Mesothelial cell of epicardium (in vitro differentiated cells): ENCODE data around the gene BBS1. TPM values are rescaled to one million over a fixed set of nuclear protein-coding genes. Genes with fewer than 3 reads are reported as not detected.

Experiments
- DNase-seq, 2 experiments: peaks; one replicate each; pipeline ENCODE4 v3.0.0; 2021; ENCODE audit warnings: low spot score in 2 of 2; ENCODE audit not compliant: unreplicated experiment in 2 of 2
- H3K27ac Mint-ChIP-seq: 2 replicates; pipeline ENCODE4 v1.8.0; 2021; ENCODE audit warnings: mixed read lengths
- H3K27me3 Mint-ChIP-seq: 2 replicates; pipeline ENCODE4 v1.8.0; 2021; ENCODE audit warnings: low read depth, mixed read lengths
- H3K36me3 Mint-ChIP-seq: 2 replicates; pipeline ENCODE4 v1.8.0; 2021; ENCODE audit warnings: mixed read lengths
- H3K4me1 Mint-ChIP-seq: 2 replicates; pipeline ENCODE4 v1.8.0; 2021; ENCODE audit warnings: mixed read lengths
- H3K4me3 Mint-ChIP-seq: 2 replicates; pipeline ENCODE4 v1.8.0; 2021; ENCODE audit warnings: mild to moderate bottlenecking, moderate library complexity, mixed read lengths
- H3K9me3 Mint-ChIP-seq: 2 replicates; pipeline ENCODE4 v1.8.0; 2021; ENCODE audit warnings: mixed read lengths
- total RNA-seq: library from RNA; stranded (reverse); gene quantifications from 3 replicates; pipeline ENCODE4 v1.2.1, GENCODE V29; 2021
- TF ChIP-seq, protein P1 (sequence below): fragments of 200-600 bp; sonication (generic); IDR thresholded peaks from one replicate; pipeline ENCODE4 v1.5.0; 2021; ENCODE audit warnings: antibody characterized with exemption; ENCODE audit not compliant: unreplicated experiment

BBS1 gene
- total RNA-seq, 1 donor from 2014 or later = 61.5 TPM

DNA sequence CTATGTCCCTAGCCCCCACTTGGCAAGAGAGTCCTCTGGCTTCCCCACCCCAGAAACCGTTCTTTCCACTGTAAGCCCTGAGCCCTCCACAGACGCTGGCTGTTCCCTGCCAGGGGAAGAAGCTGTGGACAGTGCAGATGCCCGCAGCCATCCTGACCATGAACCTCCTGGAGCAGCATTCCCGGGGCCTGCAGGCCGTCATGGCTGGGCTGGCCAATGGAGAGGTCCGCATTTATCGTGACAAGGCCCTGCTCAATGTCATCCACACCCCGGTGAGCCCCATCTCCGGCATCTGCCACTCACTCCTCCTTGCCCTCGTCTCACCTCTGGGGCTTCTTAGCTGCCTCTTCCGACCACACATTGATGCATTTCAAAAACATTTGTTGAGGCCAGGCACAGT lies 13.2 kb downstream of the BBS1 start:
- Mint-ChIP-seq H3K36me3 (peaks cover 34% of the 10 kb centered on the region), H3K4me3 (no peak overlapping the region), H3K27me3 (no peaks in the 10 kb centered on the region), H3K4me1 (no peaks in the 10 kb centered on the region), H3K27ac (no peak overlapping the region), H3K9me3 (no peaks in the 10 kb centered on the region)
- no peak for DNase-seq
- TF ChIP-seq, protein P1, sequence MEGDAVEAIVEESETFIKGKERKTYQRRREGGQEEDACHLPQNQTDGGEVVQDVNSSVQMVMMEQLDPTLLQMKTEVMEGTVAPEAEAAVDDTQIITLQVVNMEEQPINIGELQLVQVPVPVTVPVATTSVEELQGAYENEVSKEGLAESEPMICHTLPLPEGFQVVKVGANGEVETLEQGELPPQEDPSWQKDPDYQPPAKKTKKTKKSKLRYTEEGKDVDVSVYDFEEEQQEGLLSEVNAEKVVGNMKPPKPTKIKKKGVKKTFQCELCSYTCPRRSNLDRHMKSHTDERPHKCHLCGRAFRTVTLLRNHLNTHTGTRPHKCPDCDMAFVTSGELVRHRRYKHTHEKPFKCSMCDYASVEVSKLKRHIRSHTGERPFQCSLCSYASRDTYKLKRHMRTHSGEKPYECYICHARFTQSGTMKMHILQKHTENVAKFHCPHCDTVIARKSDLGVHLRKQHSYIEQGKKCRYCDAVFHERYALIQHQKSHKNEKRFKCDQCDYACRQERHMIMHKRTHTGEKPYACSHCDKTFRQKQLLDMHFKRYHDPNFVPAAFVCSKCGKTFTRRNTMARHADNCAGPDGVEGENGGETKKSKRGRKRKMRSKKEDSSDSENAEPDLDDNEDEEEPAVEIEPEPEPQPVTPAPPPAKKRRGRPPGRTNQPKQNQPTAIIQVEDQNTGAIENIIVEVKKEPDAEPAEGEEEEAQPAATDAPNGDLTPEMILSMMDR = no peak

DNA sequence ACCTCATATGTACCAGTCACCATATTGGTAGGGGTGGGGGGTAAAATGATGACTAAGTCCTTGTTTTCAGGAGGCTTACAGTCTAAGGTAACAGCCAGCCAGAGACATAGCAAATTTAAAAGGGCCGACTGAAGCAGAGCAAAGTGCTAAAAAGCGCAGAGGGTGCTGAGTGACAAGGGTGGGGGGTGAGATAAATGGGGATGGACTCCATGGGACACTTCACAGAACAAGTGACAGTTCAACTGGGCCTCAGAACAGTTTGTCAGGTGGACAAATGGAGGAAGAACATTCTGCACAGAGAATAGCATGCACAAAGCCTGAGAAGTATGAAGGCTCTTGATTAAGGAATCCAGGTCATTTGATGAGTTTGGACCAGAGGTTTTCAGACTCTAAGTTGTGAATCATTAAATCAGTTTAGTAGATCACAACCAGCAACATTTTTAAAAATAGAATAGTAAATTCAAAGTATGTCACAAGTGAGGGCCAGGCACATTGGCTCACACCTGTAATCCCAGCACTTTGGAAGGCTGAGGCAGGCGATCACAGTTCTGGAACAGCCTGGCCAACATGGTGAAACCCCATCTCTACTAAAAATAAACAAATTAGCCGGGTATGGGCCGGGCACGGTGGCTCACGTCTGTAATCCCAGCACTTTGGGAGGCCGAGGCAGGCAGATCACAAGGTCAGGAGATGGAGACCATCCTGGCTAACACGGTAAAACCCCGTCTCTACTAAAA lies 14.0 kb downstream of the BBS1 start:
- Mint-ChIP-seq H3K4me3 (no peak overlapping the region), H3K4me1 (no peaks in the 10 kb centered on the region), H3K36me3 (peaks cover 31% of the 10 kb centered on the region), H3K27ac (no peak overlapping the region), H3K27me3 (no peaks in the 10 kb centered on the region), H3K9me3 (no peaks in the 10 kb centered on the region)
- DNase-seq = no peak
- TF ChIP-seq, protein P1 = no peak

DNA sequence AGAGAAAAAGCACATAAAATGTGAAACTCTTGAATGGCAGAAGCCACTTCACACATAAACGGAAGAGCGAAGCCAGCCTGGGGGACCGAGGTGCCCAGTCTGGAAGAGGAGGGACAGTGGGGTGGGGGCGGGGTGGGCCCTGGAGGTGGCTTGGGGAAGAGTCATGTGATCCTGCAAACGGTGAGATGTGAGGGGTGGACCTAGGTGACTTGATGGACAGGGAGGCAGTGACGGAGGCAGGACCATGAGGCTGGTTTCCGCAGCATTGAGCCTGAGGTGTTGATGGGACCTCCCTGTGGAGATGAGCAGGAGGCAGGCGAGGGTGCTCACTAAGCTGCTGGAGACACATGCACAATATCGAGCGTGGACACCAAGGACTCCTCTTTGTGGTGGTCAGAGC lies 18.6 kb downstream of the BBS1 start:
- Mint-ChIP-seq H3K27ac (no peak overlapping the region), H3K4me1 (no peaks in the 10 kb centered on the region), H3K27me3 (no peaks in the 10 kb centered on the region), H3K36me3 (peaks cover 12% of the 10 kb centered on the region), H3K4me3 (no peak overlapping the region), H3K9me3 (no peaks in the 10 kb centered on the region)
- TF ChIP-seq, protein P1 = no peak
- no peak for DNase-seq

DNA sequence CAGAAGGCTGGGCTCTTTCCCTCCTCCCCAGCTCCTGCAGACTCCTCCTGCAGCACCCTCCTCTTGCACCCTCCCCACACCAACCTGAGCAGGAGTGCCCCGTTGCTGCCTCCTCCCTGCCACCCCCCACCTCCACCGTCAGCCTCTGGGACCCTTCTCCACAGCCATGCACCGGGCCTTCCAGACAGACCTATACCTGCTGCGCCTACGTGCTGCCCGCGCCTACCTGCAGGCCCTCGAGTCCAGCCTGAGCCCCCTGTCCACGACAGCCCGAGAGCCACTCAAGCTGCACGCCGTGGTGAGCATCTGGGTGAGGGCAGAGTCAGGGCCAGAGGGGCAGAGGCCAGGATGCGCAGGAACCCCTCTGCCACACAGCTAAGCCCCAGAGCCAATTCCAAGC lies 19.2 kb downstream of the BBS1 start:
- Mint-ChIP-seq H3K36me3 (peaks cover 12% of the 10 kb centered on the region), H3K4me1 (no peaks in the 10 kb centered on the region), H3K4me3 (no peak overlapping the region), H3K27ac (no peak overlapping the region), H3K9me3 (no peaks in the 10 kb centered on the region), H3K27me3 (no peaks in the 10 kb centered on the region)
- DNase-seq = no peak
- TF ChIP-seq, protein P1 = no peak

DNA sequence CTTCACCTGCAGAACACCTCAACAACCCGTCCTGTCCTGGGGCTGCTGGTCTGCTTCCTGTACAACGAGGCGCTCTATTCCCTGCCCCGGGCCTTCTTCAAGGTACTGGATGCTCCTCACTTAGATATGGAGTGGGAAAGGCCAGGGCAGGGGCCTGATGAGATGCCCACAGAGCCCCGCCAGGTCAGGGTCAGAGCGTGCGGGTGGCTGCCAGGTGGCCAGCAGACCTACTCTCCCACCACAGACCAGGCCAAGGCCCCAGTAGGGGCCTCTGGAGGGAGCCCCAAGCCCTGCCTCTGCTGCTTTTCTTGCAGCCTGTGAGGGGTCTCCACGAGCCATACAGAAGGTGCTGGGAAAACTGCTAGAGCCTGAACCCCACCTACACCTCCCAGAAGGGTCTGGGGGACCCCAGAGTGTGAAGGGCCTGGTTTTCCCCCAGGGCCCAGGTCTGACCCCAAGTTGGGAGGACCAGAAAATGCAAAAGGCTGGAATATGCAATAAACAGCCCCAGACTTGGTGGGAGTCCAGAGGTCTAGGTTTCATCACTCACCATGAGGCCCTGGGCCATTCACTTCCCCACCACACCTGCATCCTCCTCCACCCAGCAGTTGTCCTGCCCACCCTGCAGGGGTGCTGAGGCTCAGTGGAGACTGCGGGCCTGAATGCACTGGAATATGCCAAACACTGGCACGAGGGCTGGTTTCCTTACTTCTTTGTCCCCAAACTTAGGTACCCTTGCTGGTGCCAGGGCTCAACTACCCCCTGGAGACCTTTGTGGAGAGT lies 20.7 kb downstream of the BBS1 start:
- Mint-ChIP-seq H3K4me1 (no peaks in the 10 kb centered on the region), H3K4me3 (no peak overlapping the region), H3K27me3 (no peaks in the 10 kb centered on the region), H3K27ac (no peak overlapping the region), H3K36me3 (peaks cover 16% of the 10 kb centered on the region), H3K9me3 (no peaks in the 10 kb centered on the region)
- TF ChIP-seq, protein P1 = no peak
- no peak for DNase-seq
